ENCODE data around the gene ITM2C.

The ITM2C gene

DNA sequence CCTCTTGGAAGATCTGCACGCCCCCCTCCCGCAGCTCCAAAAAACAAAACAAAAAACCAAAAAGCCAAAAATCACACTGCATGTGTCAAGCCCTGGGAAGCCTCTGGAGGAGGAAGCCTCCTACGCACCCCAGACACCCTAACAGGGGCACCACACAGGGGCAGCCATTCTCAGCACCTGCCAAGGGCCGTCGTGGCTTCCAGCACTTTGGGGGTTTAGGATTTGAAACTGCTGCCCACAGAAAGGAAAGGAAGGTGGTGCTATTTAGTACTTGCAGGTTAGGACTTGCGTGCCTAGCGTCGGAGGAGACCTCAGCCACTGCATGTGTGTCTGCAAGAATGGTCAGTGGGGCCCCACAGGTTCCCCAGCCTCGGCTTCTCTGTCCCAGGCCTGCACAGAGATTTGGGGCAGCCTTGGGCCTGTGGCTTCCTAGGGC is 60.7 kb downstream of the ITM2C start:
- DNase-seq (ENCODE audit: low spot score) (no peak), FAIRE-seq (no peak)

DNA sequence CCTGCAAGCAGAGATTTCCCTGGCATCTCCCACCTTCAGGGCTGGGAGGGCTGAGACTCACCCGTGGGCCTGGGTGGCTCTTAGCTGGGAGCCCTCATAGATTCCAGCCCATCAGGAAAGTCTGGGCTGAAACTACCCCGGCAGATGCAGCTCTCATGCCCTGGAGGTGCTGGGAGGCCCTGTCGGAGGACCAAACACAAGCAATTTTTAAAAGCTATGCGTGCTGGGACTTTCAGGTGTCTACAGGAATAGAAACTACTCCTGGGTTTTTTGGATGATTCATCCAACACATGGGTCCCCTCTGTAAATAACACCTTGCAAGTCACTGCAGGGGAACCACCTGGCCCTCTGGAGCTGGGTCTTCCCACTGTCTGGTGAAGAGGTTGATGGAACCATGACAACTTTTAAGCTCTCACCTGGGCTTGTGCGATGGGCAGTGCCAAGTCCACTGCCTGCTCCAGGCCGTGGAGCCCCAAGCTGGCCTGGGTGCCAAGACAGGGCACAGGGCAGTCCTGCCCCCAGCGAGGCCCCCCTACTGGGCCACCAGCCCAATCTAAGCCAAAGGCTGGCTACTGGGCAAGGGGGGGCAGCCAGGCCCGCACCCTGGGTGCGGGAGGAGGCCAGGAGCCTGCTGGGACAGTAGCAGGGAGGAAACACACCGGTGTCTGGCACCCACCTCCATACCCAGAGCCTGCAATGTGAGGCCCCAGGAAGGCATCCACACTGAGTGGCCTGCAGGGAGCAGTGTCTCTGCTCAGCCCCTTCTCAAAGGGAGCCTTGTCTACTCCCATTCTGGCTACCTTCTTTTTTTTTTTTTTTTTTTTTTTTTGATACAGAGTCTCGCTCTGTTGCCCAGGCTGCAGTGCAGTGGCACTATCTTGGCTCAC is 61.4 kb downstream of the ITM2C start:
- FAIRE-seq = no peak
- DNase-seq (ENCODE audit: low spot score) = no peak

DNA sequence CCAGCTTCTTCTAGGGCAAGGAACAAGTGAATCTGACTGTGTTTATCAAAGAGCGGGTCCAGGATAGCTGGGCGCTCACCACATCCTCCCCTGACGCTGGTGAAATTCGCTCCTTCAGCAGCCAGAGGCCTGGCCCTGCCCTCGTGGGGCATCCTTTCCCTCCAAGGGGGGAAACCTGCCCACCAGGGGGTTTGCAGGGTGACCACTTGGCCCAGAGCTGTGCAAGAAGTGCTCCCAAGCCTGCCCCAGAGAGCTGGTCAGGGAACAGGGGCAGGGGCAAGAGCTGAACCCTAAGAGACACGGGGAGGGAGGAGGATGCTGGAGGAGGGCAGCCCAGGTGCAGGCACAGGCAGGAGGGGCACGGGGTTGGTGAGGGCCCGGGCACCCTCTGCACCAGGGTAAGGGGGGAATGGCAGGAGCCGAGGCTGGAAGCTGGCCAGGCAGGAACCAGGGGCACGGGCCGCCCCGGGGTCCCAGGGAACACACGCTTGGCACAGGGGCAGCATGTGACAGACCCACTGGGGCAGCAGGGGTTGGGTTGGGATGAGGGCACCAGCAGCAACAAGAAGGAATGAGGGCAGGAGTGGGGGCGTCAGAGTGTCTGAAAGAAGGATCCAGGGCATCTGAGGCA is 63.1 kb downstream of the ITM2C start:
- FAIRE-seq (no peak), DNase-seq (ENCODE audit: low spot score) (no peak)
